GM19043 (cell line): Measurements from ENCODE around the gene SYT9.

Experiments
- ATAC-seq: cut with Tn5 transposase; IDR thresholded peaks from one replicate; pipeline ENCODE4 v1.9.1; 2021; ENCODE audit warnings: low read depth; ENCODE audit not compliant: unreplicated experiment

Gene SYT9

GRCh38 chr11:7251836-7252682 lies at the start of gene SYT9:
SYT9 (plus strand) TSS chr11:7251904; CDS start chr11:7252187, 283 bp downstream.
- ATAC-seq = peak; percentile 72

DNA sequence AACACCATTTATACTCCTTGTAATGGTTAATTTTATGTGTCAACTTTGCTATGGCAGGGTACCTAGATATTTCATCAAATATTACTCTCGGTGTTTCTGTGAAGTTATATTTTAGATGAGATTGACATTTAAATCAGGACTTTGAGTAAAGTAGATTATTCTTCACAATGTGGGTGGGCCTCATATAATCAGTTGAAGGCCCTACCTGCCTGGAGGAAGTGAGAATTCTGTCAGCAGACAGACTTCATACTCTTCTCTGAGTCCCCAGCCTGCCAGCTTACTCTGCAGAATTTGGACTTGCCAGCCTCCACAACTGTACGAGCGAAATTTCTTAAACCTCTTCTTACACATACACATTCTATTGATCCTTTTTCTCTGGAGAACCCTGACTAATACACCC lies 49.3 kb upstream of the SYT9 start:
- no peak for ATAC-seq

DNA sequence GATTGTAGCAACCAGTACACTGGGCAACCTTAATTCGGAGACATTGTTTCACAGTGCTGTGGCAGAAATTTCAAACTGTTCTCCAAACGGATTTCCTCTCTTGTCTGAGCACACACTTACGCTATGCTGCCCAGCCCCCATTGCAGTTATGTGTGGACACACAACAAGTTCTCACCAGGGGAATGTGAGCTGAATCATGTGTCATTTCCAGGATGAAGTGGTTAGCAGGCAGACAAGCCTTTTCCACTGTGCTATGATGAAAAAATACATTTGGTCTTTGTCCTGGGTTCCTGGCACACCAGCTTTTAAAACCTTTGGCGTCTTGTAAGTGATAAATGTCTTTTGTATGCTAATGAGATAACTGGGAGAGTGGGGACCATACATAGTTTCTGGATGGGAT lies 46.9 kb upstream of the SYT9 start:
- ATAC-seq = no peak

DNA sequence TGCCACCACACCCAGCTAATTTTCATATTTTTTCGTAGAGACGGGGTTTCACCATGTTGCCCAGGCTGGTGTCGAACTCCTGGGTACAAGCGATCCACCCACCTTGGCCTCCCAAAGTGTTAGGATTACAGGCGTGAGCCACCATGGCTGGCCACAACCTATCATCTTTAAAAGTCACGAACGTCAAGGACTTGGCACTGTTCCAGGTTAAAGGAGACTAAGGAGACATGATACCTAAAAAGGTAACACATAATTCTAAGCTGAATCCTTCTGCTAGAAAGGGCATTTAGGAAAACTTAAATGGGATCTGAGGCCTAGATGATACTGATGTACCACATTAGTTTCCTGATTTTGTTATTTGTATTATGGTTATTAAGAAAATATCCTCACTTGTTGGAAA lies 43.3 kb upstream of the SYT9 start:
- no peak for ATAC-seq

DNA sequence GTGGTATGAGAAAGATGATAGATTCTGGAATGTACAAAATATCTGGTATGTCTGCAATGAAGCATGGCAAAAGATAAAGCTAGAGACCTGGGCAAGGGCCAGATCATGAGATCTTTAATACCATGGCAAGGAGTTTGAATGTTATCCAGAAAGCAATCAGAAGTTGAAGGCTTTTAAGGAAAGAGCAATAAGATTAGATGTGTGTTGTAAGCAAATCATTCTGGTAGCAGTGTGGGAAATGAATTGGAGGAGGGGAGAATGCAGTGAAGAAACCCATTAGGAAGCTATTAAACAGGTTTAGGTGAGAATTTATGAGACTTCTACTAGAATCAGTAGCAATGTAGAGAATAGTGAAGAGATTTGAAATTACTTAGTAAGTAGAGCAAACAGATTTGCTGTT lies 32.2 kb upstream of the SYT9 start:
- no peak for ATAC-seq

DNA sequence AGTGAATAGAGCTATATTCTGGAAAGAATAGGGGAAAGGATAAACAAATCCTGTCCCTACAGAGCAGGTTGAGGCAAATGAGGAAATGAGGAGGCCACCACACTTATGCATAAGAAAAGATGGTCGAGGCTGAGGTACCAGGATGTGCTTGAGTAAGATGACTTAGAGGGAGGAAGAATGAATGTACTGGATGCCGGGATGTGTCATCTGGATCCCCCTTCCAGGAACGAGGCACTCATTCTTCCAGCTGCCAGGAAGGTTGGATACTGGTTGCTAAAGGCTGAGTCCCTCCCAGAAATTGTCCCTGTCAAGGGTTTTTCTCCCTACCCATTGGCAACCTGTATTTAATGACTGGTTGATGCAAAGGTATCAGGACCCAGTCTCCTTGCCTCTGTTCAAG lies 31.1 kb upstream of the SYT9 start:
- no peak for ATAC-seq

DNA sequence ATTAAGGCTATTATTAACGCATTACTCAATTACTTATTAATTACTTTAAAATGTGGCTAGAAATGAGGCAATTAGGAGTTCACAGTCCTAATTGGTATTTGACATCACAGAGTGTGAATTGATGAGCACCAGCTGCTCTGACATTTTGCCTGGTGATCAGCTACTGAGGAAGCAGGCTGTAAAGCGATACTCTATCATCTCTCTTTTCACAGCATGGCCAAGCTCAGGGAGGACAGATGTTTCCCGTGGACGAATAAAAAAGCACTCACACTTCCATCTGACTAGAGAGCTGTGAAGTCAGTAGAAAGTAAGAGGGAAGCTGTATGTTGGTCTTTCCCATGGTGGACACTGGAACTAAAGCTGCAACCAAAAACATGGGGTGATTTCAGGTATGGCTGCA lies 29.1 kb upstream of the SYT9 start:
- ATAC-seq = no peak

DNA sequence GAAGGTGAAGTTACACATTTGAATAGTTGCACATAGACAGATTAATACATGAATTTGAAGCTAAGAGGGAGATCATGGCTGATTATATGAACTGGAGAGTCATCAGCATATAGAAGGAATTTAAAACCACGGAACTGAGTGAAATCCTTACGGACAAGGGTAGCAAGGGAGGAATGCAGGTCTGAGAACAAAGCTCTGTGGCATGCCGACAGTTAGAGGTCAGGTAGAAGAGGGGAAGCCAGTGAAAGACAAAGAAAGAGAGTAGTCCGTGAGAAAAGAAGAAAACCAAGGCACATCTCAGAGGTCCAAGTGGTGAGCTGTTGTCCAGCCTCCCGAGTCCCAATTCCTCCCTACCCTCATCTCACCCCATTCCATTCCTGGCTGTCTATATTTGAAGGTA lies 11.8 kb upstream of the SYT9 start:
- ATAC-seq = no peak

DNA sequence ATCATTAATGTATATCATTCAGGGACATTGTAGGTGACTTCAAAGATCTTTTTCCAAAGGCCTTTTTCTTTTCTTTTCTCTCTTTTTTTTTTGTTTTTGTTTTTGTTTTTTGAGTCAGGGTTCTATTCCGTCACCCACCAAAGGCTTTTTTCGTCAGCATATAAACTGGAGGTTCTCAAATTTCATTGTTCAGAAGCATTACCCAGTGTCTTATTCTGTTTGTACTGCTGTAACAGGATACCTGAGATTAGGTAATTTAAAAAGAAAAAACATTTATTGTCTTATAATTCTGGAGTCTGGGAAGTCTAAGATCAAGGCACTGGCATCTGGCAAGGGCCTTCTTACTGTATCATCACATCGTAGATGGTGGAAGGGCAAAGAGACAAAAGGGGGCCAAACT lies 6.4 kb upstream of the SYT9 start:
- no peak for ATAC-seq

- no peak for ATAC-seq
Measured at GRCh38 chr11:7246179-7246578, 5.5 kb upstream of the SYT9 start.

DNA sequence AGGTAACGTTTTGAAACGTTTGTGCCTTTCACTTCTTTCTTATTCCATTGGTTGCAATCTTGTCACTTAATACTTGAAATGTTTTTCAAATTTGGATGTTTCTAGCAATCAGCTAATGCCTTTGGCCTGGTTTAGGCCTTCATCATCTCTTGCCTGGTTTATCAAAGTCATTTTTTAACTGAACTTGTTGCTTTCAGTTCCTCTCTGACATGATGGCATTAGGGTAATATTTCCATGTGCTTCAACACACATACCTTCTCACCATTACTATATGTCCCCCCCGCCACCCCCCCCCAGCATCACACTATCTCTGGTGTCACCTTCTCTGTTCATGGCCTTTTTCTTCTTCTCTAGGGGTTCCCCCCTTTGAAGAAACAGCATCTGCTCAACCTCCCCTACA lies 1.5 kb upstream of the SYT9 start:
- ATAC-seq = no peak

DNA sequence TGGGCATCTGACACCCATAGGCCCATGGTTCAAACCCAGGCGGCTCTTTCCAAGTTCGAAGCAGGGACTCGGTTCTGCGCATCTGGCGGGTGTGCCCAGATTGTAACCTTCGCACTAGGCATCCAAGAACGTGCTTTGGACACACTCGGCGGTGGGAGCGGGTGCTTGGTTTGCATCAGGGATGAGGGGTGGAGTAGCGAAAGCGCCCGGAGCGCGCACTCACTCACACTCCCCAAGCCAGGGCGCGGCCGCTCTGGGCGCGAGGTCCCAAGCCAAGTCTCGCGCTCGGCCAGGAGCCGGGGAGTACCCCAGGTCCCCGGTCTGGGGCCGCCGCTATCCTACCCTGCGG lies 243 bp upstream of the SYT9 start:
- no peak for ATAC-seq

DNA sequence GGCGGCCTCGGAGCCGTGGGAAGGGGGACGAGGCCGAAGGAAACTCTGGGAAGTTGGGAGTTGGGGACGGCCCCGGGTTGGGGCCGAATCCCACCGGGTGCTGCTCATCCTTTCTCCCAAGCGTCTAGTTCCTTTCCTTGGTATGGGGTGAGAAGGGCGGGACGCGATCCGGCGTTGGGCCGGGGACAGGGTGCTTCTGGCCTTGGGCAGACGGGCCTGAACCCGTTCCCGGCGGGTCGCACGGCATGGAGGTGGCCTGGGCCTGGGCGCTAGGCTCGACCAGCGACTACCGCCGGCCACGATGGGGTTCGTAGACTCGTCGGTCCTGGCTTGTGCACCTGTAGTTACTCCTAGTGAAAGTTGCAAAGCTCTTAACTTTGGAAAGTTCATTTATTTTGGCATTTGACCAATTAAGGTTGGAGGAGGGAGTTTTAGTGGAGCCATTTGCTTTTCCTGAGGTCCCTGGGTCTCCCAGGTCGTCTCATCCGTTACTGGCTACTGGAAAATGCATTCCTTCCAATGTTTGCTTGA lies 1.0 kb downstream of the SYT9 start:
- ATAC-seq = no peak

GRCh38 chr11:7253800-7254199 lies 2.1 kb downstream of the SYT9 start:
- ATAC-seq = no peak

DNA sequence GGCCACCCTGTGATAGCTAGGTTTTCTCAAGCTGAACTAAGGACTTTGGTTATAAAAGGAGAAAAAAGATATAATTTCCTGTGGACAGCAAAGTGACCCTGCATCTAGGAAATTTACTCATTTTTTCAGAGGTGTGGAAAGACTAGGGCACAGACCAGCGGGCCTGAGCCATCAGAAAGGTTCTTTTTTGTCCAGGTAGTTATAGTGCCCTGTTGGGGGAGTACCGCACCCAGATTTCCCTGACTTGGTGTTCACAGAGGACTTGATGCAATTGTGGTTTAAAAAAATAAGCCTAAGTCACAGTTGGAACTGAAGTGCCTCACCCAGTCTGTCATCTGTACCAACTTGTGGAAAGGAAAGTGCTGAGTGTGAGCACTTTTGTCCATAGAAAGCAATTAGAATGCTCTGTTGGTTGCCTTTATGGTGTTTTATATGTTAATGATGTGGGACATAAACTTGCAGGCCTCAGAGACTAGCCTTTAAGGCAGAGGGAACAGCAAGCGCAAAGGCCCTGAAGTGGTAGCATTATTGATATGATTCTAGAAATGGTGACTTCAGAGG lies 3.1 kb downstream of the SYT9 start:
- no peak for ATAC-seq

DNA sequence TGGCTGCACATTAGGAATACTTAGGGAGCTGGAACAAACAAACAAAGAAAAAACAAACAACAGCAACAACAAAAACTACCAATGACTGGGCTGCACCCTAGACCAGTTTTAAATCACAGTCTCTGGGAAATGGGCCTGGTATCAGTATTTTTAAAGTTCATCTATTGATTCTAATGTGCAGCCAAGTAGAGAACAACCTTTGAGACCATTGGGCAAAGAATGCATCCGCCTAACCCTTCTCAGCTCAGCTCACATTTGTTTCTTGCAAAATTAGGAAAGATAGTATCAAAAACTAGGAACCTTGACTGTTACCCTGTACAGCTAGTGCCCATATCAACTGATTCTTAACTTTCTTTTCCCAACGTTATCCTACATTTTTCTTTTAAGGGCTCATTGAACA lies 5.2 kb downstream of the SYT9 start:
- no peak for ATAC-seq

- ATAC-seq = no peak
Measured at GRCh38 chr11:7257724-7258123, 6.0 kb downstream of the SYT9 start.

- no peak for ATAC-seq
Measured at GRCh38 chr11:7261578-7261977, 9.9 kb downstream of the SYT9 start.

DNA sequence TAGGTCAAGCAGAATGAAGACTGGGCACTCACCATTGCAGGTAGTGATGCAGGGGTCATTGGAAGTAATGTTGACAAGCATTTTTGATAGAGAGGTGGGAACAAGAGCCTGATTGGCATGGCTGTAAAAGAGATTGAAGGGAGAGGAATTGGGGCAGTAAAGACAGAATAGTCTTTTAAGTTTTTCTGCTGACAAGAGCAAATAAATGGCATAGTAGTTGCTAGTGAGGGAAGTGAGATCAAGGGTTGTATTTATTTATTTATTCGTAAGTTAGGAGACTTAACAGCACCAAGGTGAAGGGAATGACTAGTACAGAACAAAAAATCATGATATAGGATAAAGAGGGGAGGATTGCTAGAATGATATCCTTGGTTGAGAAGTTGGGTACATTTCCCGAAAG lies 11.0 kb downstream of the SYT9 start:
- no peak for ATAC-seq

GRCh38 chr11:7263842-7264241 lies 12.1 kb downstream of the SYT9 start:
- no peak for ATAC-seq

GRCh38 chr11:7268758-7269157 lies 17.1 kb downstream of the SYT9 start:
- ATAC-seq = no peak

GRCh38 chr11:7270233-7270865 lies 18.6 kb downstream of the SYT9 start:
- no peak for ATAC-seq
